NB4 (cell line): ENCODE data around the gene CYP4F11.
"Not testable (repeated sequence)": the region's sequence is repeated elsewhere in the genome, so short reads cannot be mapped to it uniquely, and the experiment has no call there.

Source experiments
- DNase-seq: peaks from one replicate; pipeline ENCODE4 v3.0.0; 2010; ENCODE audit warnings: low read depth
- H3K4me3 ChIP-seq: one replicate; pipeline ENCODE4 v1.5.1; 2011; ENCODE audit warnings: mild to moderate bottlenecking, low read depth, low read length, moderate library complexity
- MYC ChIP-seq: IDR thresholded peaks from 2 replicates; pipeline ENCODE4 v1.6.1; 2011; ENCODE audit warnings: low read depth, low read length
- POLR2A ChIP-seq: IDR thresholded peaks from 2 replicates; pipeline ENCODE4 v1.6.1; 2011; ENCODE audit warnings: mild to moderate bottlenecking; ENCODE audit not compliant: insufficient read length; ENCODE audit errors: extremely low read depth
- TF ChIP-seq, protein P1 (sequence below): IDR thresholded peaks from one replicate; pipeline ENCODE4 v1.5.1; 2012; ENCODE audit warnings: low read depth, low read length
- TF ChIP-seq, protein P2 (sequence below): IDR thresholded peaks from 2 replicates; pipeline ENCODE4 v1.6.1; 2011; ENCODE audit warnings: low read depth, low read length

Gene CYP4F11, protein sequence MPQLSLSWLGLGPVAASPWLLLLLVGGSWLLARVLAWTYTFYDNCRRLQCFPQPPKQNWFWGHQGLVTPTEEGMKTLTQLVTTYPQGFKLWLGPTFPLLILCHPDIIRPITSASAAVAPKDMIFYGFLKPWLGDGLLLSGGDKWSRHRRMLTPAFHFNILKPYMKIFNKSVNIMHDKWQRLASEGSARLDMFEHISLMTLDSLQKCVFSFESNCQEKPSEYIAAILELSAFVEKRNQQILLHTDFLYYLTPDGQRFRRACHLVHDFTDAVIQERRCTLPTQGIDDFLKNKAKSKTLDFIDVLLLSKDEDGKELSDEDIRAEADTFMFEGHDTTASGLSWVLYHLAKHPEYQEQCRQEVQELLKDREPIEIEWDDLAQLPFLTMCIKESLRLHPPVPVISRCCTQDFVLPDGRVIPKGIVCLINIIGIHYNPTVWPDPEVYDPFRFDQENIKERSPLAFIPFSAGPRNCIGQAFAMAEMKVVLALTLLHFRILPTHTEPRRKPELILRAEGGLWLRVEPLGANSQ

DNA sequence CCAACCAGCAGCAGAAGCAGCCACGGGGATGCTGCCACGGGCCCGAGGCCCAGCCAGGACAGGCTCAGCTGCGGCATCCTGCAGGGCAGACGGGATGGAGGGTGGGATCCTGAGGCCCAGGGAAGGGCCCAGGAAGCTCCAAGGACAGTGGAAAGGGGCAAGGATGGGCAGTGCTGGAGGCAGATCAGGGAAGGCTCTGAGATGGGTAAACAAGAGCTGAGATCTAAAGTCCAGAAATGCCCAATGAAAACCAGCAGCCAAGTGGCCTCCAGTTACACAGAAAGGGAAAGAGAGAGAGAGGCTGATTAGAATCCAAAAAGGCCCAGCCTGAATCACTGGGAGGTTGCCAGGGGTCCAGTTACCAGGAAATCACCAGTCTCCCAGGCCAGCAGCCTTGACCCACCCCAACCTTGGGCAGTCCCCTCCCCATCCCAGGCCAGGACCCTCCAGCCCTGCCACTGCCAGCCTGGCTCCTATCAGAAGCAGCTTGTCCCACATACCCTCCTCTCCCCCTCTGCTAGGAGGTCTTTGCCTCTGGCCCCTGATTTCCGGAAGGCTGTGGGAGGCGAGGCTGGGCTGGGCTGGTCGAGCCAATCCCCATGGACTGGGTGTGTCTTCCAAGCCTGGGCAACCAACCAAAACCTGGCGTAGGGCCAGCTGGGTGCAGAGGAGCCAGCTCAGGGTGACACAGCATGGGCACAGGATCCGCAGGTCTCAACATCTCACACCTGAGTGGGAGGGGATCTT is at the start of gene CYP4F11:
TSS of gene CYP4F11 (minus strand) at position 198 of the 747 bp plus-strand sequence. CDS start at position 77, 121 bp downstream.
- H3K4me3 ChIP-seq = no peak within 1 kb of the TSS
- DNase-seq = peak; percentile 17
- TF ChIP-seq, protein P1, sequence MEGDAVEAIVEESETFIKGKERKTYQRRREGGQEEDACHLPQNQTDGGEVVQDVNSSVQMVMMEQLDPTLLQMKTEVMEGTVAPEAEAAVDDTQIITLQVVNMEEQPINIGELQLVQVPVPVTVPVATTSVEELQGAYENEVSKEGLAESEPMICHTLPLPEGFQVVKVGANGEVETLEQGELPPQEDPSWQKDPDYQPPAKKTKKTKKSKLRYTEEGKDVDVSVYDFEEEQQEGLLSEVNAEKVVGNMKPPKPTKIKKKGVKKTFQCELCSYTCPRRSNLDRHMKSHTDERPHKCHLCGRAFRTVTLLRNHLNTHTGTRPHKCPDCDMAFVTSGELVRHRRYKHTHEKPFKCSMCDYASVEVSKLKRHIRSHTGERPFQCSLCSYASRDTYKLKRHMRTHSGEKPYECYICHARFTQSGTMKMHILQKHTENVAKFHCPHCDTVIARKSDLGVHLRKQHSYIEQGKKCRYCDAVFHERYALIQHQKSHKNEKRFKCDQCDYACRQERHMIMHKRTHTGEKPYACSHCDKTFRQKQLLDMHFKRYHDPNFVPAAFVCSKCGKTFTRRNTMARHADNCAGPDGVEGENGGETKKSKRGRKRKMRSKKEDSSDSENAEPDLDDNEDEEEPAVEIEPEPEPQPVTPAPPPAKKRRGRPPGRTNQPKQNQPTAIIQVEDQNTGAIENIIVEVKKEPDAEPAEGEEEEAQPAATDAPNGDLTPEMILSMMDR = no peak
- TF ChIP-seq, protein P2, sequence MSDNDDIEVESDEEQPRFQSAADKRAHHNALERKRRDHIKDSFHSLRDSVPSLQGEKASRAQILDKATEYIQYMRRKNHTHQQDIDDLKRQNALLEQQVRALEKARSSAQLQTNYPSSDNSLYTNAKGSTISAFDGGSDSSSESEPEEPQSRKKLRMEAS = no peak
- TF ChIP-seq POLR2A (no peak), MYC (no peak)

GRCh38 chr19:15979293-15979692 is 45.0 kb upstream of the CYP4F11 start:
- no peak for DNase-seq
- TF ChIP-seq POLR2A (no peak), MYC (no peak)
- TF ChIP-seq, protein P1 = no peak
- TF ChIP-seq, protein P2 = no peak
- no peak overlapping the region for H3K4me3 ChIP-seq

- TF ChIP-seq, protein P2 = no peak
Measured at GRCh38 chr19:15977690-15978089, 43.4 kb upstream of the CYP4F11 start.

GRCh38 chr19:15976836-15977689 is 42.7 kb upstream of the CYP4F11 start:
- no peak for DNase-seq
- no peak for TF ChIP-seq MYC
- TF ChIP-seq, protein P2 = no peak
- TF ChIP-seq POLR2A = no peak
- TF ChIP-seq, protein P1 = no peak
- H3K4me3 ChIP-seq = no peak overlapping the region

More at GRCh38 chr19:15977690-15978089, 43.4 kb upstream of the CYP4F11 start:
- H3K4me3 ChIP-seq = no peak overlapping the region
- DNase-seq = no peak

GRCh38 chr19:15974856-15975255 is 40.5 kb upstream of the CYP4F11 start:
- TF ChIP-seq, protein P2 = no peak
- TF ChIP-seq, protein P1 = no peak
- TF ChIP-seq MYC (no peak), POLR2A (no peak)
- H3K4me3 ChIP-seq = no peak overlapping the region
- no peak for DNase-seq

DNA sequence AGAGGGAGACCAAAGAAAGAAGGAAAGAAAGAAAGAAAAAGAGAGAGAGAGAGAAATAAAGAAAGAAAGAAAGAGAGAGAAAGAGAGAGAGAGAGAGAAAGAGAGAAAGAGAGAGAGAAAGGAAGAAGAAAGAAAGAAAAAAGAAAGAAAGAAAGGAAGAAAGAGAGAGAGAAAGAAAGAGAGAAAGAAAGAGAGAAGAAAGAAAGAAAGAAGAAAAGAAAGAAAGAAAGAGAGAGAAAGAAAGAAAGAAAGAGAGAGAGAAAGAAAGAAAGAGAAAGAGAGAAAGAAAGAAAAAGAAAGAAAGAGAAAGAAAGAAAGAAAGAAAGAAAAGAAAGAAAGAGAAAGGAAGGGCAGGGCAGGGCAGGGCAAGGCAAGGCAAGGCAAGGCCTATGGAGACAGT is 37.7 kb upstream of the CYP4F11 start:
- H3K4me3 ChIP-seq, DNase-seq: not testable (repeated sequence)
